Spinal cord (tissue), 10 donors: ENCODE measurements around the gene ERVK3-1. TPM values are rescaled to one million over a fixed set of nuclear protein-coding genes. Genes with fewer than 3 reads are reported as not detected.

ENCODE experiments used
- DNase-seq, 6 donors: peaks; one replicate each; pipeline versions ENCODE4 v3.0.0 to v3.0.0-alpha.2; 2013 to 2015; ENCODE audit warnings: low spot score in 6 of 6, low read depth in 4 of 6
- H3K27ac ChIP-seq: one replicate; pipeline ENCODE4 v1.5.1; 2013; ENCODE audit warnings: low read depth, low read length, control low read depth
- H3K27me3 ChIP-seq: one replicate; pipeline ENCODE4 v1.6.1; 2013; ENCODE audit warnings: low read length; ENCODE audit not compliant: control insufficient read depth, insufficient read depth
- H3K36me3 ChIP-seq: one replicate; pipeline ENCODE4 v1.6.1; 2013; ENCODE audit warnings: low read length; ENCODE audit not compliant: control insufficient read depth, insufficient read depth
- H3K4me1 ChIP-seq: one replicate; pipeline ENCODE4 v1.6.1; 2013; ENCODE audit warnings: low read length; ENCODE audit not compliant: control insufficient read depth, insufficient read depth
- H3K4me3 ChIP-seq: one replicate; pipeline ENCODE4 v1.5.1; 2013; ENCODE audit warnings: low read depth, low read length, control low read depth
- H3K9me3 ChIP-seq: one replicate; pipeline ENCODE4 v1.6.1; 2013; ENCODE audit warnings: low read length; ENCODE audit not compliant: control insufficient read depth, insufficient read depth
- WGBS: methylation state at CpG from one replicate; pipeline ENCODE4 v1.1.5; 2013; ENCODE audit warnings: missing lambda C conversion rate; ENCODE audit not compliant: insufficient coverage; 5-methylcytosine and 5-hydroxymethylcytosine counted together
- polyA plus RNA-seq, 2 donors: library from polyadenylated mRNA; unstranded; fragments of 120-200 nt; gene quantifications; one replicate each; pipeline ENCODE4 v1.2.1, GENCODE V29; 2013; ENCODE audit not compliant: insufficient read length in 2 of 2
- total RNA-seq, 2 donors: library from RNA; depleted of rRNA in 1 of 2; stranded (reverse); fragments of 120-200 nt in 1 of 2; fragments of >200 nt in 1 of 2; gene quantifications; one replicate each; pipeline versions ENCODE4 v1.2.3 to v1.2.4, GENCODE V29; 2013 to 2014
- donor health status: healthy.

The ERVK3-1 gene
- total and polyA plus RNA-seq, 4 donors = 33.9 to 68.5 (median 57.3) TPM

- Histone ChIP-seq H3K36me3 (peaks cover 29% of the 10 kb centered on the region), H3K27ac (no peak overlapping the region), H3K9me3 (no peaks in the 10 kb centered on the region), H3K4me3 (no peak overlapping the region), H3K4me1 (peaks cover 28% of the 10 kb centered on the region), H3K27me3 (peaks cover 57% of the 10 kb centered on the region)
- 6% methylated on average over 83 of the region's 84 CpGs for WGBS
- DNase-seq = peak in 2 of 6 donors; percentile 34 to 45
Measured at GRCh38 chr19:58350001-58350861, 45.1 kb downstream of the ERVK3-1 start.

- DNase-seq = no peak
- peaks cover 31% of the 10 kb centered on the region for H3K4me1 ChIP-seq
- H3K27me3 ChIP-seq = peaks cover 57% of the 10 kb centered on the region
- peaks cover 36% of the 10 kb centered on the region for H3K36me3 ChIP-seq
- 70% methylated on average over 33 of the region's 34 CpGs for WGBS
- H3K27ac ChIP-seq = no peak overlapping the region
- H3K9me3 ChIP-seq = no peaks in the 10 kb centered on the region
- no peak overlapping the region for H3K4me3 ChIP-seq
Measured at GRCh38 chr19:58350871-58351557, 45.8 kb downstream of the ERVK3-1 start.

GRCh38 chr19:58351558-58351878, 46.3 kb downstream of the ERVK3-1 start:
- Histone ChIP-seq H3K4me1 (peaks cover 31% of the 10 kb centered on the region), H3K36me3 (peaks cover 41% of the 10 kb centered on the region), H3K9me3 (no peaks in the 10 kb centered on the region), H3K27ac (no peak overlapping the region), H3K4me3 (no peak overlapping the region), H3K27me3 (peaks cover 54% of the 10 kb centered on the region)
- 84% methylated on average over 7 of the region's 9 CpGs for WGBS
- no peak for DNase-seq

GRCh38 chr19:58351990-58352755, 47.0 kb downstream of the ERVK3-1 start:
- H3K36me3 ChIP-seq = peaks cover 48% of the 10 kb centered on the region
- DNase-seq = no peak
- WGBS = 82% methylated on average over 20 of the region's 23 CpGs
- peaks cover 30% of the 10 kb centered on the region for H3K4me1 ChIP-seq
- H3K9me3 ChIP-seq = no peaks in the 10 kb centered on the region
- no peak overlapping the region for H3K27ac ChIP-seq
- no peak overlapping the region for H3K4me3 ChIP-seq
- peaks cover 48% of the 10 kb centered on the region for H3K27me3 ChIP-seq

- peaks cover 56% of the 10 kb centered on the region for H3K36me3 ChIP-seq
- H3K4me1 ChIP-seq = peaks cover 26% of the 10 kb centered on the region
- 86% methylated on average over 22 of the region's 26 CpGs for WGBS
- H3K27me3 ChIP-seq = peaks cover 44% of the 10 kb centered on the region
- no peaks in the 10 kb centered on the region for H3K9me3 ChIP-seq
- DNase-seq = no peak
- H3K27ac ChIP-seq = no peak within 1 kb of the TSS
- no peak within 1 kb of the TSS for H3K4me3 ChIP-seq
Measured at GRCh38 chr19:58352760-58353671, 47.8 kb downstream of the ERVK3-1 start, which contains the start of gene A1BG. A1BG (minus strand) TSS chr19:58353492; CDS start chr19:58353437, 55 bp downstream.

GRCh38 chr19:58353717-58354477, 48.7 kb downstream of the ERVK3-1 start:
- 91% methylated on average over 13 of the region's 15 CpGs for WGBS
- Histone ChIP-seq H3K4me3 (no peak overlapping the region), H3K27ac (no peak overlapping the region), H3K27me3 (peaks cover 38% of the 10 kb centered on the region), H3K36me3 (peaks cover 65% of the 10 kb centered on the region), H3K9me3 (no peaks in the 10 kb centered on the region), H3K4me1 (peaks cover 28% of the 10 kb centered on the region)
- no peak for DNase-seq

GRCh38 chr19:58354478-58355030, 49.4 kb downstream of the ERVK3-1 start:
- Histone ChIP-seq H3K36me3 (peaks cover 70% of the 10 kb centered on the region), H3K9me3 (no peaks in the 10 kb centered on the region), H3K4me1 (peaks cover 29% of the 10 kb centered on the region), H3K4me3 (no peak overlapping the region), H3K27me3 (peaks cover 31% of the 10 kb centered on the region), H3K27ac (no peak overlapping the region)
- 87% methylated on average over 6 of the region's 6 CpGs for WGBS
- DNase-seq = no peak

GRCh38 chr19:58355215-58355796, 50.1 kb downstream of the ERVK3-1 start:
- Histone ChIP-seq H3K27ac (no peak overlapping the region), H3K27me3 (peaks cover 24% of the 10 kb centered on the region), H3K4me1 (peaks cover 23% of the 10 kb centered on the region), H3K36me3 (peaks cover 70% of the 10 kb centered on the region), H3K4me3 (no peak overlapping the region), H3K9me3 (no peaks in the 10 kb centered on the region)
- 94% methylated on average over 7 of the region's 10 CpGs for whole genome bisulfite sequencing
- no peak for DNase-seq
